Neutrophil (primary cell): ENCODE measurements around the gene SND1.
A peak's percentile ranks its signal among the peaks of the same experiment; 100 is the strongest.

Experiments
- H3K27ac ChIP-seq: fragments of 200-600 bp; sonication (generic); 2 replicates; pipeline ENCODE4 v1.5.1; 2016; ENCODE audit warnings: mild to moderate bottlenecking, moderate library complexity
- H3K27me3 ChIP-seq: fragments of 200-600 bp; sonication (generic); 2 replicates; pipeline ENCODE4 v1.6.0; 2016; ENCODE audit warnings: mild to moderate bottlenecking
- H3K36me3 ChIP-seq: fragments of 200-600 bp; sonication (generic); 2 replicates; pipeline ENCODE4 v1.5.1; 2017
- H3K4me1 ChIP-seq, 2 experiments: fragments of 200-600 bp in 1 of 2; sonication (generic) in 1 of 2; 1 replicate in 1 of 2; 2 replicates in 1 of 2; pipeline versions ENCODE4 v1.5.1 to v1.6.1; 2013 to 2016; ENCODE audit warnings: low read depth in 1 of 2, low read length in 1 of 2, mild to moderate bottlenecking in 1 of 2, moderate library complexity in 1 of 2; ENCODE audit not compliant: control insufficient read depth in 1 of 2, insufficient read depth in 1 of 2
- H3K4me3 ChIP-seq, 2 experiments: fragments of 200-600 bp in 1 of 2; sonication (generic) in 1 of 2; 1 replicate in 1 of 2; 2 replicates in 1 of 2; pipeline ENCODE4 v1.5.1; 2013 to 2016; ENCODE audit warnings: low read depth in 1 of 2, low read length in 1 of 2, mild to moderate bottlenecking in 1 of 2, moderate library complexity in 1 of 2
- H3K9me3 ChIP-seq: fragments of 200-600 bp; sonication (generic); 2 replicates; pipeline ENCODE4 v1.5.1; 2016
- CTCF ChIP-seq: fragments of 200-600 bp; sonication (generic); IDR thresholded peaks from 2 replicates; pipeline ENCODE4 v1.5.1; 2016; ENCODE audit warnings: antibody characterized with exemption

SND1 gene

GRCh38 chr7:127822822-127823508, 171.0 kb downstream of the SND1 start:
- no peak for TF ChIP-seq CTCF
- H3K4me1 ChIP-seq = peaks cover 22% of the 10 kb centered on the region in 2 experiments
- H3K9me3 ChIP-seq = no peaks in the 10 kb centered on the region
- no peak overlapping the region for H3K4me3 ChIP-seq
- H3K27ac ChIP-seq = peak overlapping the region; percentile 6
- H3K36me3 ChIP-seq = no peaks in the 10 kb centered on the region
- H3K27me3 ChIP-seq = no peaks in the 10 kb centered on the region

GRCh38 chr7:127824682-127825081, 172.7 kb downstream of the SND1 start:
- Histone ChIP-seq H3K27ac (no peak overlapping the region), H3K4me3 (no peak overlapping the region), H3K4me1 (peaks cover 21% of the 10 kb centered on the region in 2 experiments), H3K36me3 (no peaks in the 10 kb centered on the region), H3K9me3 (no peaks in the 10 kb centered on the region), H3K27me3 (no peaks in the 10 kb centered on the region)
- TF ChIP-seq CTCF = no peak

- Histone ChIP-seq H3K9me3 (no peaks in the 10 kb centered on the region), H3K4me1 (no peaks in the 10 kb centered on the region), H3K36me3 (no peaks in the 10 kb centered on the region), H3K27ac (no peak overlapping the region), H3K27me3 (no peaks in the 10 kb centered on the region), H3K4me3 (no peak overlapping the region)
- TF ChIP-seq CTCF = no peak
Observed at GRCh38 chr7:127828843-127829500, 177.0 kb downstream of the SND1 start.

- Histone ChIP-seq H3K4me3 (no peak overlapping the region), H3K36me3 (no peaks in the 10 kb centered on the region), H3K27me3 (no peaks in the 10 kb centered on the region), H3K4me1 (peaks cover 0 to 5% of the 10 kb centered on the region in 2 experiments), H3K27ac (no peak overlapping the region), H3K9me3 (no peaks in the 10 kb centered on the region)
- TF ChIP-seq CTCF = no peak
Observed at GRCh38 chr7:127831318-127832219, 179.6 kb downstream of the SND1 start.

GRCh38 chr7:127832592-127832991, 180.6 kb downstream of the SND1 start:
- no peaks in the 10 kb centered on the region for H3K27me3 ChIP-seq
- H3K36me3 ChIP-seq = no peaks in the 10 kb centered on the region
- H3K4me1 ChIP-seq = peaks cover 0 to 5% of the 10 kb centered on the region in 2 experiments
- H3K27ac ChIP-seq = no peak overlapping the region
- H3K9me3 ChIP-seq = no peaks in the 10 kb centered on the region
- H3K4me3 ChIP-seq = no peak overlapping the region
- no peak for TF ChIP-seq CTCF
